ENCODE data around the gene MAP3K14. TPM values are rescaled to one million over a fixed set of nuclear protein-coding genes. Genes with fewer than 3 reads are reported as not detected.
"Not testable (repeated sequence)": the region's sequence is repeated elsewhere in the genome, so short reads cannot be mapped to it uniquely, and the experiment has no call there.

The MAP3K14 gene
- total RNA-seq, 1 experiment from 2014 or later = 1.6 TPM

- not testable (repeated sequence) for H3K27me3 ChIP-seq (ENCODE audit: control insufficient read depth, insufficient read depth, low read length); H3K36me3 ChIP-seq (replicated peaks; ENCODE audit: control insufficient read depth, insufficient read depth, low read length); H3K4me3 ChIP-seq (ENCODE audit: insufficient read depth, low read depth, low read length); DNase-seq
Observed at GRCh38 chr17:45343967-45344664, 27.3 kb upstream of the MAP3K14 start.

DNA sequence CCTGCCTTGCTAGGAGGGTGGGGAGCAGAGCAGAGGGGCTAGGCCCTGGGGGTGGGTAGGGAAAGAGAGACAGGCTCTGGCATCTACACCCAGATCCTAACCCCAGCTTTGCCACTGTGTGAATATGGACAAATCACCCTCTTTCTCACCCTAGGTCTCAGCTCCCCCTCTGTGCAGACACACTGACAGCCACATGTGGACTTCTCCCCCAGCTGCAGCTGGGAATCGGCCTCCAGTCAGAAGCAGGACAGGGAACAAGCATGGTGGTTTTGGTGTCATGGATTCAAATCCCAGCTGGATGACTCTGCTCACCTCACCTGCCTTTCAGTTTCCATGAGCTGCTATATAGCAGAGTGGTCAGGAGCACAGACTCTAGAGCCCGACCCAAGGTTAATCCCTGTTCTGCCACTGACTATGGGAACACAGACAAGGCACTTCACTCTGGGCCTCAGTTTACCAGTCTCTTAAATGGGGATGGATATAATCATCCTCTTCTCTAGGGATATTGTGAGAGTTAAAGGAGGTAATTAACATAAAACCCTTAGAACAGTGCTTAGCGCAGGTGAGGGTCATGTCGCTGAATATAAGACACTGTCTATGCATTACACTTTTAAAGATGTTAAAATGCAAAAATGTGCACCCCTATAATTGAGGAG lies 26.2 kb upstream of the MAP3K14 start:
- no peak overlapping the region for H3K4me3 ChIP-seq (ENCODE audit: insufficient read depth, low read depth, low read length)
- no peaks in the 10 kb centered on the region for H3K36me3 ChIP-seq (replicated peaks; ENCODE audit: control insufficient read depth, insufficient read depth, low read length)
- DNase-seq = no peak
- H3K27me3 ChIP-seq (ENCODE audit: control insufficient read depth, insufficient read depth, low read length) = no peaks in the 10 kb centered on the region

DNA sequence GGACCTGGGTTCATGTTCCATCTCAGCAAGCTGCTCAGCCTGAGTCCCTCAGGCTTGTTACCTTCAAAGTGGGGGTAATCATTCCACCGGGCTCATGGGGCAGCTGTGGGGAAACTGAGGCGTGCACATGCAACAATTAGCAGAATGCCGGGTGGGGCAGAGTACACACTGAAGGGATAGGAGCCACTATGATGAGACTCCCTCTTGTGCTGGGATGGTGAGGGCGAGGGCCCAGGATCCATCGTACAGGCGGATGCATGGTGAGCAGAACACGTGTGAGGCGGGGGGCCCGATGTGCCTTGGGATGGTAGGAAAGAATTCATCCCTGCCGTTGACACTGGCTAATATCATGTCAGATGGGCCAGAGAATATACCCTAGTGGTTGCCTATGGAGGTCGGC lies 25.5 kb upstream of the MAP3K14 start:
- no peaks in the 10 kb centered on the region for H3K36me3 ChIP-seq (replicated peaks; ENCODE audit: control insufficient read depth, insufficient read depth, low read length)
- H3K4me3 ChIP-seq (ENCODE audit: insufficient read depth, low read depth, low read length) = no peak overlapping the region
- no peaks in the 10 kb centered on the region for H3K27me3 ChIP-seq (ENCODE audit: control insufficient read depth, insufficient read depth, low read length)
- peak; percentile 27 for DNase-seq

GRCh38 chr17:45341533-45342158 lies 24.8 kb upstream of the MAP3K14 start:
- DNase-seq = peak; percentile 92
- H3K27me3 ChIP-seq (ENCODE audit: control insufficient read depth, insufficient read depth, low read length) = no peaks in the 10 kb centered on the region
- no peaks in the 10 kb centered on the region for H3K36me3 ChIP-seq (replicated peaks; ENCODE audit: control insufficient read depth, insufficient read depth, low read length)
- no peak overlapping the region for H3K4me3 ChIP-seq (ENCODE audit: insufficient read depth, low read depth, low read length)

DNA sequence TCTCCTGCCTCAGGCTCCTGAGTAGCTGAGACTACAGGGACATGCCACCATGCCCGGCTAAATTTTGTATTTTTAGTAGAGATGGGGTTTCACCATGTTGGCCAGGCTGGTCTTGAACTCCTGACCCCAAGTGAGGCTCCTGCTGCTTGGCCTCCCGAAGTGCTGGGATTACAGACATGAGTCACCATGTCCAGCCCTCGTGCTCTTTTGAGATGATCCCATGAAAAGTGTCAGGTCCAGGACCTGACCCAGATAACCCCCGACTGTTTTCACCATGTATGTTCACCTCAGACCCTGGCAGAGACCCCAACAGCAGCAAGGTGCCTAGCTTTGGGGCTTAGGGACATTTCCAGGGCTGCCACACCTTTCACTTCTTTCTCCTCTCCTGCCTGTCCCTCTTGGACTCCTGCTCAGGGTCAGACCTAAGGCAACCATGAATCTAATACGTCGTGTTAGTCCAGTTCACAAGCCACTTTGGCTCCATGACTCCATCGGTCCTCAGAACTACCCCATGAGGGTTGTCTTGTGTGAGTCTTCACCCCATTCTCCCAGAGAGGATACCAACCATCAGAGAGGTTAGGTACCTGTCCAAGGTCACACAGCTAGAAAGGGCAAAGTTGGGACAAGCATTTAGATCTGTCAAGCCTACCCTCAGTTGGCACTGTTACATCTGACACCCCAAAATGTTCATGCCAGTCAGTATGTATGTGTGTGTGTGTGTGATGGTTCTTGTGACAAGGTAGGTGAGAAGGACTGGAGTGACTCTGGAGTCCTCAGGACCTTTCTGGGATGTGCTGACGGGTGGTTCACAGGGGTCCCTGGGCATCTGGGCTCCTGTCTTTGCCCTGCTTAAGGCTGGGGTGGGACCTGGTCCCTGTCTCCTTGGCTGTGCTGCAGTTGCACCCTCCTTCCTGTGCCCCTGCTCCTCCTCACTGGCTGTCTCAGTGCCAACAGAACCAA lies 23.1 kb upstream of the MAP3K14 start:
- no peak for DNase-seq
- peaks cover 4% of the 10 kb centered on the region; the same call in 1 of the 2 replicates for H3K27me3 ChIP-seq (ENCODE audit: control insufficient read depth, insufficient read depth, low read length)

DNA sequence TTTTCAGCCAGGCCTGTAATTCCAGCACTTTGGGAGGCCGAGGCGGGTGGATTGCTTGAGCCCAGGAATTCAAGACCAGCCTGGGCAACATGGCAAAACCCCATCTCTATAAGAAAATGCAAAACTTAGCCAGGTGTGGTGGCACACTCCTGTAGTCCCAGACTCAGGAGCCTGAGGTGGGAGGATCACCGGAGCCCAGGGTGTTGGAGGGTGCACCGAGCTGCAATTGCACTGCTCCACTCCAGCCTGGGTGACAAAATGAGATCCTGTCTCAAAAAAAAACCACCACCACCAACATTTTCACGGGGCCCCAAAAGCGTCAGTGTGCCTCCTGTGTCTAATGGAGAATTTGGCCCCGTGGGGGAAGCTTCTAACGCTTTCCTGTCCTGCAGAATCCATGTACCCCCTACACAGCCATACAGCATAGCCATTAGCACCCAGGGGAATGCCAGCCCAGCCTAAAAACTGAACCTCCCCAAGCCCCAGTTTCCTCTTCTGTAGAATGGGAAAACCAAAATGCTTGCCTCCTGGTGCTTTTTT lies 22.2 kb upstream of the MAP3K14 start:
- H3K36me3 ChIP-seq (replicated peaks; ENCODE audit: control insufficient read depth, insufficient read depth, low read length) = no peaks in the 10 kb centered on the region
- H3K4me3 ChIP-seq (ENCODE audit: insufficient read depth, low read depth, low read length) = no peak overlapping the region
- DNase-seq = no peak
- H3K27me3 ChIP-seq (ENCODE audit: control insufficient read depth, insufficient read depth, low read length) = peaks cover 4% of the 10 kb centered on the region; the same call in 1 of the 2 replicates

More for the DNA sequence above, 23.1 kb upstream of the MAP3K14 start:
- Histone ChIP-seq H3K4me3 (ENCODE audit: insufficient read depth, low read depth, low read length) (no peak overlapping the region), H3K36me3 (replicated peaks; ENCODE audit: control insufficient read depth, insufficient read depth, low read length) (no peaks in the 10 kb centered on the region)

- Histone ChIP-seq H3K27me3 (ENCODE audit: control insufficient read depth, insufficient read depth, low read length) (peaks cover 4% of the 10 kb centered on the region; the same call in 1 of the 2 replicates), H3K4me3 (ENCODE audit: insufficient read depth, low read depth, low read length) (no peak overlapping the region), H3K36me3 (replicated peaks; ENCODE audit: control insufficient read depth, insufficient read depth, low read length) (no peaks in the 10 kb centered on the region)
- no peak for DNase-seq
Observed at GRCh38 chr17:45338023-45338781, 21.4 kb upstream of the MAP3K14 start.

DNA sequence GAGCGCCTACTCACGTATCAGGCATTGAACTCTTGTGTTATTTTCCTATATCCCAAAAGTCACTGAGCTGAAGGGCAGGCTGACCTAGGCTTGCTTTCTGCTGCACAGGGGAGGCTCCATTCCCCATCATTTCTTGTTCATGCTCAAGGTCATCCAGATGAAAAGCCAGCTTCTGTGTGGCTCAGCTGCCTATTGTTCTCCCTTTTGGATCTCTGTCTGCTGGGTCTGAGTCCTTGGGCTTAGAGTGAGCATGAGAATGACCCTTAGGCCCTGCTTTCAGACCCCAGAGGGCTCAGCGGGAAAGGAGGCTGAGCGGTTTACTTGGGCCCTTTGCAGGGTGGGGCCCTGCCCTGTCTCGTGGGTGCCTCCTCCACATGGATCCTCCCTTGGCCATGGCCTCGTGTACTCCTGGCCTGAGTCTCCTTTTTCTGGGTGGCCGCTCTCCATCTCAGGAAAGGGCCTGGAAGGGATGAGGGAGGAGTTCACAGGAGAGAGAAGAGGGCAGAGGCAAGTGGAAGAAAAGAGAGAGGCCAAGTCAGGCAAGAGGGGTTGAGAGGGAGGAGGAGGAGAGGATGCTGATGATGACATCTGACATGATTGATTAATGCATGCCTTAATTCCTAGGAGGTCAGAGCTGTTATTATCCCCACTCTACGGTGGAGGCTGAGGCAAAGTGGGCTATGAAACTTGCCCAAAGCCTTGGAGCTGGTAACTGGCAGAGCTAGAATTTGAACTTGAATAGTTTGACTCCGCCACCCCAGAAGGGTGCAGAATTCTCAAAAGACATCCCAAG lies 19.8 kb upstream of the MAP3K14 start:
- Histone ChIP-seq H3K36me3 (replicated peaks; ENCODE audit: control insufficient read depth, insufficient read depth, low read length) (no peaks in the 10 kb centered on the region), H3K4me3 (ENCODE audit: insufficient read depth, low read depth, low read length) (no peak overlapping the region), H3K27me3 (ENCODE audit: control insufficient read depth, insufficient read depth, low read length) (peaks cover 6% of the 10 kb centered on the region; the same call in 1 of the 2 replicates)
- no peak for DNase-seq

- Histone ChIP-seq H3K36me3 (replicated peaks; ENCODE audit: control insufficient read depth, insufficient read depth, low read length) (no peaks in the 10 kb centered on the region), H3K27me3 (ENCODE audit: control insufficient read depth, insufficient read depth, low read length) (peaks cover 6% of the 10 kb centered on the region; the same call in 1 of the 2 replicates), H3K4me3 (ENCODE audit: insufficient read depth, low read depth, low read length) (no peak overlapping the region)
- DNase-seq = no peak
Observed at GRCh38 chr17:45335721-45336120, 18.9 kb upstream of the MAP3K14 start.

DNA sequence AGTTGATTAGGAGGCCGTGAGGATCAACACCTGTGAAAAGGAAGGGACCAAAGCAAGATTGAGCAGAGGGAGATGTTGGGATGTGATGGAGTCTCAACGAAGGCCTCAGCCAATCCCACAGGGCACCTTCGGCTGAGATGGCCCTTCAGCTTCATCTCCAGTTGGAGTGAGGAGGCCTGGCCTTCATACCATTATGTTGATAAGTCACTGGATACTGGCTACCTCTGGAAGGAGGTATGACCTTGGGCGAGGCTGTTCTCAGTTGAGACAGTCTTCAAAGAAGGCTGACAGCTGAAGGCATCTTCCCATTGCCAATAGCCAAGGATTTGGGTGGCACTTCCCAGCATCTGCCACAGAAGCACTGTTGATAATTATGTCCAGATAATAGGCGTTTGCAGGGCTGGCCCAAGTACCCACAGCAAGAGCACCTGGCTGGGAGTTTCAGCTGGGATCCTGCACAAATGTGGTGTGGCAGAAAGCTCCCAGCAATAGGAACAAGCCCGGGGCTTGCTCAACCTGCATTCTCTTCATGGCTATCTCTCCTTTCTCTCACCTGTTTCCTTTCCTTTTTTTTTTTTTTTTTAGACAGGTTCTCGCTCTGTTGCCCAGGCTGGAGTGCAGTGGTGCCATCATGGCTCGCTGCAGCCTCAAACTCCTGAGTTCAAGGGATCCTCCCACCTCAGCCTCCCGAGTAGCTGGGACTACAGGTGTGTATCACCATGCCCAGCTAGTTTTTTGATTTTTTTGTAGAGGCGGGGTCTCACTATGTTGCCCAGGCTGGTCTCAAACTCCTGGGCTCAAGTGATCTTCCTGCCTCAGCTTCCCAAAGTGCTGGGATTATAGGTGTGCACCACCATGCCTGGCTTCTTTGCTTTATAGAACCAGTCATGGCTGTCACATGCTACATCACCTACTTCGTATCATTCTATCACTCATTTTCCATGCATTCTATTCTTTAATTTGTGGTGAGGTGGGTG lies 18.2 kb upstream of the MAP3K14 start:
- DNase-seq = no peak
- Histone ChIP-seq H3K36me3 (replicated peaks; ENCODE audit: control insufficient read depth, insufficient read depth, low read length) (no peaks in the 10 kb centered on the region), H3K27me3 (ENCODE audit: control insufficient read depth, insufficient read depth, low read length) (peaks cover 6% of the 10 kb centered on the region; the same call in 1 of the 2 replicates), H3K4me3 (ENCODE audit: insufficient read depth, low read depth, low read length) (no peak overlapping the region)

GRCh38 chr17:45334231-45334630 lies 17.4 kb upstream of the MAP3K14 start:
- DNase-seq = no peak
- no peak overlapping the region for H3K4me3 ChIP-seq (ENCODE audit: insufficient read depth, low read depth, low read length)
- peaks cover 6% of the 10 kb centered on the region; the same call in 1 of the 2 replicates for H3K27me3 ChIP-seq (ENCODE audit: control insufficient read depth, insufficient read depth, low read length)
- H3K36me3 ChIP-seq (replicated peaks; ENCODE audit: control insufficient read depth, insufficient read depth, low read length) = no peaks in the 10 kb centered on the region

DNA sequence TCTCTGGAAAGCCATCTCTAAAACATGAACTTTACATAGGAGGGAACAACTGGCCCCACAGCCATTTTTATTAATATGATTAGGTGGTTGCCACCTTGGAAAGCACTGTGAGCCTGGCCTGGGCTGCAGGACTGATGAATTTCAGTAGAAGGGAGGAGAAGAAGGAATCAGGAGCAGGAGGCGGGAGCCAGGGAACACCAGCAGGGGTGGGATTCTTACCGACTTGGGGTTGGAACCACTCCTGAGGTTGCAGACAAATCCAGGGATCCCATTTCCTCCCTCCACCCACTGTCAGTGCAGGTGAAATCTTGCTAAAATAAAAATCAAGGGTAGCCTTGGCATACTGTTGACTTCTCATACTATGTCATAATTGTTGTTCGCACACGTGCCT lies 16.9 kb upstream of the MAP3K14 start:
- Histone ChIP-seq H3K27me3 (ENCODE audit: control insufficient read depth, insufficient read depth, low read length) (peaks cover 6% of the 10 kb centered on the region; the same call in 1 of the 2 replicates), H3K4me3 (ENCODE audit: insufficient read depth, low read depth, low read length) (no peak overlapping the region), H3K36me3 (replicated peaks; ENCODE audit: control insufficient read depth, insufficient read depth, low read length) (no peaks in the 10 kb centered on the region)
- no peak for DNase-seq

Data from H7 (cell line).